ENCODE data around the gene MLLT6. TPM values are rescaled to one million over a fixed set of nuclear protein-coding genes. Genes with fewer than 3 reads are reported as not detected.

The MLLT6 gene
- total and polyA plus RNA-seq, 11 donors: 35.2 to 91.3 (median 68.3) TPM

GRCh38 chr17:38733282-38733981 is 28.4 kb downstream of the MLLT6 start:
- TF ChIP-seq CTCF (IDR thresholded peaks at IDR 0.05) (no peak), POLR2A (IDR thresholded peaks at IDR 0.05) (no peak)
- H3K27ac ChIP-seq: peak overlapping the region in 7 of 12 donors; percentile 17 to 95 (median 64)
- intact Hi-C loops (cut with DNase I): loop anchor here in 7 of 10 donors (5.0 to 10.0 kb wide), 3 partner anchors 41 to 269 kb away; no protein-coding TSS in a partner anchor
- H3K36me3 ChIP-seq: peaks cover 0 to 54% (median 36%) of the 10 kb centered on the region in 9 donors
- H3K4me1 ChIP-seq: peaks cover 0 to 71% (median 38%) of the 10 kb centered on the region in 12 donors
- DNase-seq (no peak), ATAC-seq (no peak)
- H3K4me3 ChIP-seq: no peak overlapping the region
- no peaks in the 10 kb centered on the region for H3K27me3 ChIP-seq
- H3K9me3 ChIP-seq: no peaks in the 10 kb centered on the region
- WGBS, 4 donors: 75 to 84% (median 79%) methylated on average over 9 of the region's 9 CpGs

GRCh38 chr17:38733982-38734973 is 29.2 kb downstream of the MLLT6 start:
- Histone ChIP-seq H3K36me3 (peaks cover 0 to 62% (median 44%) of the 10 kb centered on the region in 9 donors), H3K27me3 (no peaks in the 10 kb centered on the region), H3K27ac (peak overlapping the region in 1 of 12 donors; percentile 92), H3K4me3 (no peak overlapping the region), H3K9me3 (no peaks in the 10 kb centered on the region), H3K4me1 (peaks cover 0 to 63% (median 38%) of the 10 kb centered on the region in 12 donors)
- DNase-seq (no peak), ATAC-seq (no peak)
- TF ChIP-seq CTCF (IDR thresholded peaks at IDR 0.05) (peak in 5 of 12 donors; percentile 12 to 31 (median 14)), POLR2A (IDR thresholded peaks at IDR 0.05) (no peak)
- 61 to 69% (median 64%) methylated on average over 12 to 15 of the region's 15 CpGs for WGBS, 4 donors
- intact Hi-C loops (cut with DNase I): loop anchor here in 9 of 10 donors (1.0 to 10.0 kb wide), 5 partner anchors 42 to 269 kb away; no protein-coding TSS in a partner anchor

- H3K4me1 ChIP-seq: peaks cover 0 to 57% (median 33%) of the 10 kb centered on the region in 12 donors
- intact Hi-C loops (cut with DNase I): loop anchor here in 9 of 10 donors (1.0 to 10.0 kb wide), 4 partner anchors 58 to 271 kb away; no protein-coding TSS in a partner anchor
- H3K9me3 ChIP-seq: no peaks in the 10 kb centered on the region
- no peaks in the 10 kb centered on the region for H3K27me3 ChIP-seq
- 33 to 49% (median 45%) methylated on average over 20 to 23 of the region's 23 CpGs for WGBS, 4 donors
- H3K36me3 ChIP-seq: peaks cover 0 to 70% (median 52%) of the 10 kb centered on the region in 9 donors
- H3K4me3 ChIP-seq: no peak overlapping the region
- peak overlapping the region in 3 of 12 donors; percentile 4 to 23 (median 13) for H3K27ac ChIP-seq
- DNase-seq (peak in 4 of 5 donors; percentile 63 to 72 (median 69)), ATAC-seq (peak; percentile 0 to 26 (median 8))
- TF ChIP-seq POLR2A (IDR thresholded peaks at IDR 0.05): no peak
- TF ChIP-seq CTCF (IDR thresholded peaks at IDR 0.05): peak; percentile 76 to 95 (median 82)
These were observed 30.3 kb downstream of the MLLT6 start for GRCh38 chr17:38735161-38735997.

All from heart left ventricle (tissue), 16 donors.